Measurements from ENCODE around the gene HTRA2. TPM values are rescaled to one million over a fixed set of nuclear protein-coding genes. Genes with fewer than 3 reads are reported as not detected.

Gene HTRA2
- total and polyA plus RNA-seq, 9 of the 15 experiments (the other 6 are each of a cell fraction or from before 2014, with no cell fraction given), result 54.2 to 71.2 (median 65.8) TPM

DNA sequence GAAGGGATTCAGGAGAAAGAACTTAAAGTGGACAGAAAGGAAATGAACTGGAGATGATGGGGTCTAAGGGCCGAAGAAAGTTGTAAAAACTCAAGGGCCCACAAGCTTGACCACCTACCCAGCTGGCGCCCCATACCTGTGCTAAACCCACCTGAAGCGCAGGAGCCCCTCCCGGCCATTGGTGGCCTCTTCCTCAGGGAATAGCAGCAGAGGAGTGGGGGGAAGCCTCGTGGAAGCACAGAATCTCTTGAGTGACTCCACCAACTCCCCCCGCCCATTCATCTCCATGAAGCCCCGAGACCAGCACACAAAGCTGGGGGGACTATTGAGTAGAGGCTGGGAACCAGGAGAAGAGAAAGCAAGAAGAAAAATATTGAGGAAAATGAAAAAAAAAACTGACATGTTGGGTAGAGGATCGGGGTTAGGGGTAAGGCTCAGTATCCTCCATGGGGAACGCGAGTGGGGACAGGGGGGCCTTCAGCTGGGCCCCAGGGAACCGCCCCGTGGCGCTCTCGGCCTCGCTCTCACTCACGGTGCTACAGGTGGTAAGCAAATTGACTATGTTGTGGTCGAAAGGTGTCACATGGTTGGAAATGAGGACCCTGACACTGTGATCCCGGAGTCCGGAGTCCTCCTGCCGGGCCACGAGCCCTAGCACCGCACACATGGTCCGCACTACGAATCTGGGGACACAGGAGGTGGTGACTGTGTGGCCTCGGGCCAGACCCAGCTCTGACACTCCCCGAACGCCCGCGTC is 955 bp upstream of the HTRA2 start (continued):
- TF ChIP-seq, protein P1, sequence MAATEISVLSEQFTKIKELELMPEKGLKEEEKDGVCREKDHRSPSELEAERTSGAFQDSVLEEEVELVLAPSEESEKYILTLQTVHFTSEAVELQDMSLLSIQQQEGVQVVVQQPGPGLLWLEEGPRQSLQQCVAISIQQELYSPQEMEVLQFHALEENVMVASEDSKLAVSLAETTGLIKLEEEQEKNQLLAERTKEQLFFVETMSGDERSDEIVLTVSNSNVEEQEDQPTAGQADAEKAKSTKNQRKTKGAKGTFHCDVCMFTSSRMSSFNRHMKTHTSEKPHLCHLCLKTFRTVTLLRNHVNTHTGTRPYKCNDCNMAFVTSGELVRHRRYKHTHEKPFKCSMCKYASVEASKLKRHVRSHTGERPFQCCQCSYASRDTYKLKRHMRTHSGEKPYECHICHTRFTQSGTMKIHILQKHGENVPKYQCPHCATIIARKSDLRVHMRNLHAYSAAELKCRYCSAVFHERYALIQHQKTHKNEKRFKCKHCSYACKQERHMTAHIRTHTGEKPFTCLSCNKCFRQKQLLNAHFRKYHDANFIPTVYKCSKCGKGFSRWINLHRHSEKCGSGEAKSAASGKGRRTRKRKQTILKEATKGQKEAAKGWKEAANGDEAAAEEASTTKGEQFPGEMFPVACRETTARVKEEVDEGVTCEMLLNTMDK (IDR thresholded peaks at IDR 0.05; ENCODE audit: borderline replicate concordance, insufficient read depth, low read depth, low read length, poor library complexity, severe bottlenecking), result peak; percentile 0

DNA sequence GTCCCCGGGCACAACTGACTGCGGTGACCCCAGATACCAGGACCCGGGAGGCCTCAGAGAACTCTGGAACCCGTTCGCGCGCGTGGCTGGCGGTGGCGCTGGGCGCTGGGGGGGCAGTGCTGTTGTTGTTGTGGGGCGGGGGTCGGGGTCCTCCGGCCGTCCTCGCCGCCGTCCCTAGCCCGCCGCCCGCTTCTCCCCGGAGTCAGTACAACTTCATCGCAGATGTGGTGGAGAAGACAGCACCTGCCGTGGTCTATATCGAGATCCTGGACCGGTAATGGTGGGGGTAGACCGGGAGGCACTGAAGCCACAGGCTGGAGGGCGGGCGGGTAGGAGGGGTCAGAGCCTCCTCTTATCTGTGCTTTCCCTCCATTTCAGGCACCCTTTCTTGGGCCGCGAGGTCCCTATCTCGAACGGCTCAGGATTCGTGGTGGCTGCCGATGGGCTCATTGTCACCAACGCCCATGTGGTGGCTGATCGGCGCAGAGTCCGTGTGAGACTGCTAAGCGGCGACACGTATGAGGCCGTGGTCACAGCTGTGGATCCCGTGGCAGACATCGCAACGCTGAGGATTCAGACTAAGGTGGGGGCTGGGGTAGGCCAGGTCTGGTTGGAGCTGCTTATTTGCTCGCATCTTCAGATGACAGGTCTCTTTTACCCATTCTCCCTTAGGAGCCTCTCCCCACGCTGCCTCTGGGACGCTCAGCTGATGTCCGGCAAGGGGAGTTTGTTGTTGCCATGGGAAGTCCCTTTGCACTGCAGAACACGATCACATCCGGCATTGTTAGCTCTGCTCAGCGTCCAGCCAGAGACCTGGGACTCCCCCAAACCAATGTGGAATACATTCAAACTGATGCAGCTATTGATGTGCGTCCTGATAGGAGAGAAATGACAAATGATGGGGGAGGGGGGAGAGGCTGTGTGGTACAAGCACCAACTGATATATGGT is 780 bp downstream of the HTRA2 start:
- in situ Hi-C loops (cut with MboI), result no loop called here
- peaks cover 52% of the 10 kb centered on the region for H3K79me2 ChIP-seq (ENCODE audit: control insufficient read depth, insufficient read depth, low read length)
- H3K9me1 ChIP-seq (ENCODE audit: control insufficient read depth, insufficient read depth, low read length), result peaks cover 3% of the 10 kb centered on the region
- peak overlapping the region; percentile 97 for H3K4me2 ChIP-seq (ENCODE audit: insufficient read depth, low read length)
- H3K27ac ChIP-seq (ENCODE audit: extremely low read depth, low read depth, low read length), result peak overlapping the region; percentile 84
- peak overlapping the region; percentile 96 for H3K4me3 ChIP-seq
- peak overlapping the region; percentile 70 for H2AFZ ChIP-seq (ENCODE audit: low read depth, low read length)
- no peaks in the 10 kb centered on the region for H3K9me3 ChIP-seq (replicated peaks; ENCODE audit: control insufficient read depth, insufficient read depth, low read depth, low read length)
- FAIRE-seq (peak; percentile 97), ATAC-seq (peak; percentile 80), DNase-seq (ENCODE audit: extremely low read depth in 1 of 4, low spot score in 3 of 4) (peak; percentile 85 to 96 (median 92))
- H3K36me3 ChIP-seq (ENCODE audit: control insufficient read depth, insufficient read depth, low read length), result peaks cover 65% of the 10 kb centered on the region
- no peaks in the 10 kb centered on the region for H3K27me3 ChIP-seq (ENCODE audit: control insufficient read depth in 2 of 2, insufficient read depth in 2 of 2, low read length in 2 of 2)
- CTCF ChIA-PET (ENCODE audit: low intra/inter-chr PET ratio), result interaction anchor here (1.5 to 2.0 kb wide), 2 partner anchors 48 to 57 kb away, joined by 4 to 12 read pairs; partner anchors contain the start of genes CCDC142 and TTC31
- peaks cover 5% of the 10 kb centered on the region; the same call in 1 of the 2 replicates for H4K20me1 ChIP-seq (replicated peaks; ENCODE audit: control insufficient read depth, insufficient read depth, low read length)
- intact Hi-C loops (cut with micrococcal nuclease), result loop anchor here (2.0 to 5.0 kb wide), 3 partner anchors 24 to 278 kb away; partner anchors contain the start of gene DOK1
- POLR2A ChIA-PET, result interaction anchor here (0.6 to 3.9 kb wide), 21 partner anchors 9 to 627 kb away, joined by 3 to 25 read pairs (median 4); partner anchors contain the start of genes CCDC142, LOXL3, MRPL53 and TTC31
- TSS peak; percentile 62 for BruUV-seq (replicated peaks)
- under 1% methylated on average over 35 of the region's 54 CpGs for WGBS (ENCODE audit: insufficient coverage, low coverage, missing lambda C conversion rate)
- H3K9ac ChIP-seq (ENCODE audit: insufficient read depth in 1 of 2, low read depth in 2 of 2, low read length in 2 of 2), result peak overlapping the region; percentile 95 to 97
- peaks cover 28 to 37% of the 10 kb centered on the region in 2 experiments for H3K4me1 ChIP-seq (replicated peaks in 1 of 2; ENCODE audit: control insufficient read depth in 2 of 2, insufficient read depth in 2 of 2, low read length in 2 of 2)
- TF ChIP-seq SLC30A9 (CRISPR knock-in tag; IDR thresholded peaks at IDR 0.05) (no peak), RCOR1 (IDR thresholded peaks at IDR 0.05; ENCODE audit: borderline replicate concordance in 1 of 2, low read depth in 2 of 2, low read length in 2 of 2) (peak; percentile 7 to 79; a peak in 3 of 4 replicates), MTA3 (IDR thresholded peaks at IDR 0.05; ENCODE audit: borderline replicate concordance) (0 out of 2 replicates have a peak, but pooled peaks have one; percentile 49), L3MBTL2 (IDR thresholded peaks at IDR 0.05) (peak; percentile 98), GTF2E2 (tag; IDR thresholded peaks at IDR 0.05) (peak; percentile 46; the same call in 1 of the 2 replicates), NCOA1 (IDR thresholded peaks at IDR 0.05; ENCODE audit: low read depth) (peak; percentile 19; the same call in 1 of the 2 replicates), TBP (optimal IDR thresholded peaks at IDR 0.05; ENCODE audit: low read depth, low read length) (peak; percentile 62), CTBP1 (IDR thresholded peaks at IDR 0.05; ENCODE audit: borderline replicate concordance) (peak; percentile 69), YY1 (IDR thresholded peaks at IDR 0.05; ENCODE audit: borderline replicate concordance in 1 of 3, control insufficient read depth in 1 of 3, extremely low read depth in 1 of 3, insufficient read depth in 3 of 3, insufficient read length in 1 of 3, insufficient replicate concordance in 2 of 3, low read depth in 1 of 3, low read length in 2 of 3) (peak; percentile 30 to 84 (median 72)), BRD9 (IDR thresholded peaks at IDR 0.05; ENCODE audit: low read depth, partially characterized antibody) (peak; percentile 13)
- TF ChIP-seq, protein P2, sequence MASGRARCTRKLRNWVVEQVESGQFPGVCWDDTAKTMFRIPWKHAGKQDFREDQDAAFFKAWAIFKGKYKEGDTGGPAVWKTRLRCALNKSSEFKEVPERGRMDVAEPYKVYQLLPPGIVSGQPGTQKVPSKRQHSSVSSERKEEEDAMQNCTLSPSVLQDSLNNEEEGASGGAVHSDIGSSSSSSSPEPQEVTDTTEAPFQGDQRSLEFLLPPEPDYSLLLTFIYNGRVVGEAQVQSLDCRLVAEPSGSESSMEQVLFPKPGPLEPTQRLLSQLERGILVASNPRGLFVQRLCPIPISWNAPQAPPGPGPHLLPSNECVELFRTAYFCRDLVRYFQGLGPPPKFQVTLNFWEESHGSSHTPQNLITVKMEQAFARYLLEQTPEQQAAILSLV (tag; IDR thresholded peaks at IDR 0.05), result no peak

Measured in K562 (cell line).